ENCODE data around the gene AQP7.
"Not testable (repeated sequence)": the region's sequence is repeated elsewhere in the genome, so short reads cannot be mapped to it uniquely, and the experiment has no call there.

DNA sequence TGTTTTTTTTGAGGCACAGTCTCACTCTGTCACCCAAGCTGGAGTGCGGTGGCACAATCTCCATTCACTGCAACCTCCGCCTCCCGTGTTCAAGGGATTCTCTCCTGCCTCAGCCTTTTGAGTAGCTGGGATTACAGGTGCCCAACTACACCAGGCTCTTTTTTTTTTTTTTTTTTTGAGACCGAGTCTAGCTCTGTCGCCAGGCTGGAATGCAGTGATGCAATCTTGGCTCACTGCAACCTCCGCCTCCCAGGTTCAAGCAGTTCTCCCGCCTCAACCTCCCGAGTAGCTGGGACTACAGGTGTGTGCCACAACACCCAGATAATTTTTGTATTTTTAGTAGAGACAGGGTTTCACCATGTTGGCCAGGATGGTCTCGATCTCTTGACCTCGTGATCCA, 20.0 kb downstream of the AQP7 start:
- TF ChIP-seq SIN3A (IDR thresholded peaks at IDR 0.05; ENCODE audit: borderline replicate concordance, low read depth, low read length); POLR2AphosphoS5 (IDR thresholded peaks at IDR 0.05; ENCODE audit: low read depth, low read length); YY1 (IDR thresholded peaks at IDR 0.05; ENCODE audit: low read depth): not testable (repeated sequence)

Measured in SK-N-SH (cell line).